ENCODE data around the gene PRKCQ. TPM values are rescaled to one million over a fixed set of nuclear protein-coding genes. Genes with fewer than 3 reads are reported as not detected.

The PRKCQ gene
- total RNA-seq (2014; rRNA removed; shearing (Covaris generic)), result 3.0 and 3.7 TPM in 2 replicates

GRCh38 chr10:6579904-6580278 lies at the start of gene PRKCQ:
Gene PRKCQ (minus strand): TSS chr10:6580276. CDS start chr10:6515135, 65,141 bp downstream.

Data from A375 (cell line).